Liver (tissue), 9 donors: Measurements from ENCODE around the gene RAD51B. TPM values are rescaled to one million over a fixed set of nuclear protein-coding genes. Genes with fewer than 3 reads are reported as not detected.

Experiments
- DNase-seq: peaks from one replicate; pipeline ENCODE4 v3.0.0-alpha.2; 2017; ENCODE audit warnings: low spot score
- H3K27ac ChIP-seq, 2 donors: one replicate each; pipeline ENCODE4 v1.7.0; 2013; ENCODE audit warnings: inconsistent platforms in 2 of 2, low read length in 2 of 2, control low read depth in 1 of 2, low read depth in 1 of 2, mild to moderate bottlenecking in 1 of 2
- H3K27me3 ChIP-seq, 4 donors: one replicate each; pipeline versions ENCODE4 v1.6.1 to v1.7.0; 2013; ENCODE audit warnings: low read length in 3 of 4, inconsistent platforms in 1 of 4, mild to moderate bottlenecking in 1 of 4, moderate library complexity in 1 of 4; ENCODE audit not compliant: control insufficient read depth in 4 of 4, insufficient read depth in 4 of 4
- H3K36me3 ChIP-seq, 4 donors: one replicate each; pipeline versions ENCODE4 v1.6.1 to v1.7.0; 2013; ENCODE audit warnings: low read length in 3 of 4, mild to moderate bottlenecking in 3 of 4, low read depth in 1 of 4, moderate library complexity in 1 of 4; ENCODE audit not compliant: control insufficient read depth in 4 of 4, insufficient read depth in 3 of 4
- H3K4me1 ChIP-seq, 4 donors: one replicate each; pipeline versions ENCODE4 v1.6.1 to v1.7.0; 2013; ENCODE audit warnings: low read length in 3 of 4, mild to moderate bottlenecking in 3 of 4, moderate library complexity in 1 of 4; ENCODE audit not compliant: control insufficient read depth in 4 of 4, insufficient read depth in 4 of 4
- H3K4me3 ChIP-seq, 3 donors: one replicate each; pipeline versions ENCODE4 v1.6.1 to v1.7.0; 2013; ENCODE audit warnings: low read length in 3 of 3, control low read depth in 1 of 3, low read depth in 1 of 3, mild to moderate bottlenecking in 1 of 3
- H3K9ac ChIP-seq, 2 donors: one replicate each; pipeline ENCODE4 v1.7.0; 2013; ENCODE audit warnings: low read length in 2 of 2, mild to moderate bottlenecking in 2 of 2, moderate library complexity in 2 of 2, control low read depth in 1 of 2, low read depth in 1 of 2
- H3K9me3 ChIP-seq, 4 donors: one replicate each; pipeline versions ENCODE4 v1.6.1 to v1.7.0; 2013; ENCODE audit warnings: low read length in 3 of 4; ENCODE audit not compliant: control insufficient read depth in 4 of 4
- CTCF ChIP-seq: fragments of 150-350 bp; IDR thresholded peaks from 2 replicates; pipeline ENCODE4 v1.5.1; 2017; ENCODE audit warnings: improper control_type of control experiment, low read depth, low read length; ENCODE audit not compliant: missing input control
- EGR1 ChIP-seq, 2 donors: IDR thresholded peaks; 2 replicates each; pipeline ENCODE4 v1.6.1; 2016 to 2018; ENCODE audit warnings: antibody characterized with exemption in 2 of 2, low read depth in 2 of 2
- FOXA1 ChIP-seq: IDR thresholded peaks from 2 replicates; pipeline ENCODE4 v1.6.1; 2016; ENCODE audit warnings: antibody characterized with exemption
- FOXA2 ChIP-seq: IDR thresholded peaks from 2 replicates; pipeline ENCODE4 v1.6.1; 2016; ENCODE audit warnings: antibody characterized with exemption
- GABPA ChIP-seq, 2 donors: IDR thresholded peaks in 1 of 2; conservative IDR thresholded peaks in 1 of 2; 2 replicates each; pipeline ENCODE4 v1.6.1; 2016; ENCODE audit warnings: antibody characterized with exemption in 2 of 2, mild to moderate bottlenecking in 1 of 2, moderate library complexity in 1 of 2
- HNF4A ChIP-seq, 2 donors: conservative IDR thresholded peaks; 2 replicates each; pipeline ENCODE4 v1.6.1; 2016; ENCODE audit warnings: antibody characterized with exemption in 2 of 2, mild to moderate bottlenecking in 2 of 2
- HNF4G ChIP-seq: IDR thresholded peaks from 2 replicates; pipeline ENCODE4 v1.6.1; 2016; ENCODE audit warnings: antibody characterized with exemption
- JUND ChIP-seq, 2 donors: IDR thresholded peaks; 2 replicates each; pipeline ENCODE4 v1.6.1; 2016; ENCODE audit warnings: antibody characterized with exemption in 2 of 2
- MAX ChIP-seq: IDR thresholded peaks from 2 replicates; pipeline ENCODE4 v1.6.1; 2016; ENCODE audit warnings: antibody characterized with exemption
- RAD21 ChIP-seq, 2 donors: IDR thresholded peaks; 2 replicates each; pipeline ENCODE4 v1.6.1; 2016; ENCODE audit warnings: antibody characterized with exemption in 2 of 2, mild to moderate bottlenecking in 2 of 2
- SP1 ChIP-seq: IDR thresholded peaks from 2 replicates; pipeline ENCODE4 v1.6.1; 2018; ENCODE audit warnings: antibody characterized with exemption, mild to moderate bottlenecking
- TAF1 ChIP-seq: conservative IDR thresholded peaks from 2 replicates; pipeline ENCODE4 v1.6.1; 2016; ENCODE audit warnings: antibody characterized with exemption, mild to moderate bottlenecking
- YY1 ChIP-seq: IDR thresholded peaks from 2 replicates; pipeline ENCODE4 v1.6.1; 2016; ENCODE audit warnings: antibody characterized with exemption, mild to moderate bottlenecking
- ZBTB33 ChIP-seq: IDR thresholded peaks from 2 replicates; pipeline ENCODE4 v1.6.1; 2016; ENCODE audit warnings: antibody characterized with exemption
- whole genome bisulfite sequencing: extraction: QIAGEN DNeasy Blood & Tissue Kit; methylation state at CpG from one replicate; pipeline ENCODE4 v1.1.7; 2013; 5-methylcytosine and 5-hydroxymethylcytosine counted together
- polyA plus RNA-seq, 2 donors: library from polyadenylated mRNA; stranded (reverse) in 1 of 2; unstranded in 1 of 2; fragments of 200-250 nt in 1 of 2; fragments of >200 nt in 1 of 2; fragmentation: Nextera tagmentation in 1 of 2; extraction: Ambion mirVana in 1 of 2; gene quantifications; one replicate each; pipeline versions ENCODE4 v1.2.1 to v1.2.3, GENCODE V29; 2013 to 2015
- total RNA-seq, 2 donors: library from RNA; depleted of rRNA; stranded (reverse); fragments of >200 nt; gene quantifications; one replicate each; pipeline ENCODE4 v1.2.3, GENCODE V29; 2014
- TF ChIP-seq, protein P1 (sequence below): IDR thresholded peaks from 2 replicates; pipeline ENCODE4 v1.6.1; 2016; ENCODE audit warnings: antibody characterized with exemption
- donor health status: healthy.
- donor health status: healthy.
- donor health status: healthy.
- donor health status: healthy.
- donor health status: healthy.

The RAD51B gene
- total and polyA plus RNA-seq, 4 donors, result 0.81 to 12.9 (median 2.4) TPM

DNA sequence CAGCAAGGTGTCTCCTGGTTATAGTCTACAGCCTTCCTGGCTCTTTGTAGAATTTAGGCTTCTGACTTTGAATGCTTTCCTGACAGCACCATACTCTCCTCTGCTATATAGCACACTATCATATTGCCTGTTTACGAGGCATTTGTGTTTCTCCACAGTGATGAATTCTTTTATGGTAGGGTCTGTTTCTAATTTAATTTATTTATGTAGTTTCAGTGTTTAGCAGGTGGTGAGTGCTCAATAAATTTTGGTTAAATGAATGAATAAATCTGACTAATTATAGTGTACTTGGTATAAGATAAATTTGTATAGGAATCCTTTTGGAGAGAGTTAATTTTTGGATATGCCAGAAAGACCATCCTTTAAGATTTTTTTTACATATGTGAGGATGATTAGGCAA, 115.3 kb downstream of the RAD51B start (continued):
- TF ChIP-seq FOXA1 (no peak), EGR1 (IDR thresholded peaks at IDR 0.05; ENCODE audit: low read depth in 2 of 2) (no peak)

- WGBS, result 96% methylated on average over 2 of the region's 2 CpGs
- peaks cover 3 to 7% (median 4%) of the 10 kb centered on the region in 4 donors for H3K4me1 ChIP-seq
- no peak overlapping the region for H3K27ac ChIP-seq
- H3K36me3 ChIP-seq, result no peaks in the 10 kb centered on the region
- no peak for DNase-seq
- no peaks in the 10 kb centered on the region for H3K27me3 ChIP-seq
- H3K9ac ChIP-seq, result no peak overlapping the region
- TF ChIP-seq RAD21 (IDR thresholded peaks at IDR 0.05) (no peak), TAF1 (no peak), FOXA2 (no peak)
- TF ChIP-seq, protein P1, sequence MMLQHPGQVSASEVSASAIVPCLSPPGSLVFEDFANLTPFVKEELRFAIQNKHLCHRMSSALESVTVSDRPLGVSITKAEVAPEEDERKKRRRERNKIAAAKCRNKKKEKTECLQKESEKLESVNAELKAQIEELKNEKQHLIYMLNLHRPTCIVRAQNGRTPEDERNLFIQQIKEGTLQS, result no peak
- H3K4me3 ChIP-seq, result no peak overlapping the region
- H3K9me3 ChIP-seq, result peaks cover 0 to 2% (median 2%) of the 10 kb centered on the region in 4 donors
These were observed 115.8 kb downstream of the RAD51B start for GRCh38 chr14:67935371-67935770.

DNA sequence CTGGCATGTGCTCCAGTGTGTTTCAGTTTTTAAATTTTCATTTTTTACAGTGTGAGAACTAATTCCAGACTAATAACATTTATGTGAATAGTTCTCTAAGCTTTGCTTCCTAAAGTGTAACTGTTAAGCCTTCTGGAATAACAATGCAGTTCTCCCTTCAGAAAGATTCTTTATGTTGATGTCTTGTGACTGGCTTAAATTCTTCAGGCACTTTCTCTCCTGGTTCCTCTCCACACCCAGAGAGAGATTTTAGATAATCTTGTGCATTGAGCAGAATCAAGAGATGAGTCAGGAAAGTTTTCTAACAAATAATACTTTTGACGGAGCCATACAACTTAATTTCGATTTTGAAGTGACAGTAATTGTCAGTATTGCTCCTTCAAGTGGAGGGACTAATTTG, 118.5 kb downstream of the RAD51B start:
- WGBS, result 92% methylated on average over 2 of the region's 2 CpGs
- H3K27me3 ChIP-seq, result no peaks in the 10 kb centered on the region
- no peak overlapping the region for H3K27ac ChIP-seq
- peaks cover 5 to 23% (median 22%) of the 10 kb centered on the region in 4 donors for H3K4me1 ChIP-seq
- H3K36me3 ChIP-seq, result no peaks in the 10 kb centered on the region
- H3K4me3 ChIP-seq, result no peak overlapping the region
- TF ChIP-seq ZBTB33, result no peak
- TF ChIP-seq EGR1 (IDR thresholded peaks at IDR 0.05; ENCODE audit: low read depth in 2 of 2), result no peak
- no peak for TF ChIP-seq SP1
- no peak for TF ChIP-seq YY1
- TF ChIP-seq FOXA1, result no peak
- TF ChIP-seq HNF4G, result no peak
- no peak for TF ChIP-seq HNF4A (conservative IDR thresholded peaks at IDR 0.05)
- TF ChIP-seq JUND (IDR thresholded peaks at IDR 0.05), result no peak
- no peak for TF ChIP-seq CTCF
- no peak for TF ChIP-seq TAF1
- TF ChIP-seq, protein P1, result no peak
- no peak for TF ChIP-seq MAX
- TF ChIP-seq GABPA (IDR thresholded peaks at IDR 0.05 in 1 of 2, conservative IDR thresholded peaks at IDR 0.05 in 1 of 2), result no peak
- no peak for TF ChIP-seq FOXA2
- H3K9ac ChIP-seq, result no peak overlapping the region
- H3K9me3 ChIP-seq, result no peaks in the 10 kb centered on the region
- DNase-seq, result no peak
